CD4-positive, alpha-beta T cell (primary cell): ENCODE data around the gene FMN1. TPM values are rescaled to one million over a fixed set of nuclear protein-coding genes. Genes with fewer than 3 reads are reported as not detected.

Experiments
- ATAC-seq: fragments of 200-7000 bp; cut with Tn5 transposase; one replicate; pipeline ENCODE4 v1.10.0; 2022; ENCODE audit warnings: mild to moderate bottlenecking; ENCODE audit not compliant: poor library complexity
- CTCF ChIA-PET: fragments of 350-600 bp; sonication (Branson Sonifier 250); formaldehyde crosslinking; loops from one replicate; lab custom pipeline; 2021; ENCODE audit warnings: antibody characterized with exemption, inconsistent platforms; lab: Charles Lee
- POLR2A ChIA-PET: fragments of 350-600 bp; sonication (Branson Sonifier 250); formaldehyde crosslinking; loops from one replicate; lab custom pipeline; 2021; ENCODE audit warnings: antibody characterized with exemption, inconsistent platforms; lab: Charles Lee
- DNase-seq, 14 experiments: peaks; one replicate each; pipeline ENCODE4 v3.0.0-alpha.2; 2013 to 2020; ENCODE audit warnings: mixed read lengths in 2 of 14
- H3K27ac ChIP-seq, 2 donors: one replicate each; pipeline versions ENCODE4 v1.5.1 to v1.7.0; 2013; ENCODE audit warnings: low read length in 2 of 2, low read depth in 1 of 2, mild to moderate bottlenecking in 1 of 2
- H3K27me3 ChIP-seq, 2 experiments: 1 replicate in 1 of 2; 2 replicates in 1 of 2; pipeline versions ENCODE4 v1.6.1 to v1.7.0; 2013; ENCODE audit warnings: low read length in 2 of 2, control low read depth in 1 of 2, mild to moderate bottlenecking in 1 of 2, moderate library complexity in 1 of 2; ENCODE audit not compliant: insufficient read depth in 2 of 2, control insufficient read depth in 1 of 2
- H3K36me3 ChIP-seq: one replicate; pipeline ENCODE4 v1.6.1; 2013; ENCODE audit warnings: low read length, control low read depth; ENCODE audit not compliant: insufficient read depth
- H3K4me1 ChIP-seq: one replicate; pipeline ENCODE4 v1.6.1; 2013; ENCODE audit warnings: low read length, control low read depth; ENCODE audit not compliant: insufficient read depth
- H3K4me3 ChIP-seq: one replicate; pipeline ENCODE4 v1.5.1; 2013; ENCODE audit warnings: mild to moderate bottlenecking, low read length, moderate library complexity
- H3K9me3 ChIP-seq, 2 experiments: 1 replicate in 1 of 2; 2 replicates in 1 of 2; pipeline versions ENCODE4 v1.6.1 to v1.7.0; 2013; ENCODE audit warnings: low read length in 2 of 2, mild to moderate bottlenecking in 2 of 2, control low read depth in 1 of 2, moderate library complexity in 1 of 2; ENCODE audit not compliant: control insufficient read depth in 1 of 2, insufficient read depth in 1 of 2
- H3K27ac Mint-ChIP-seq: one replicate; pipeline ENCODE4 v1.8.0; 2020; ENCODE audit warnings: mixed read lengths
- H3K27me3 Mint-ChIP-seq: one replicate; pipeline ENCODE4 v1.8.0; 2021; ENCODE audit warnings: mixed read lengths
- H3K36me3 Mint-ChIP-seq: one replicate; pipeline ENCODE4 v1.8.0; 2021; ENCODE audit warnings: low read depth, mixed read lengths
- H3K4me1 Mint-ChIP-seq: one replicate; pipeline ENCODE4 v1.8.0; 2021; ENCODE audit warnings: low read depth, mixed read lengths
- H3K4me3 Mint-ChIP-seq: one replicate; pipeline ENCODE4 v1.8.0; 2020; ENCODE audit warnings: mild to moderate bottlenecking, mixed read lengths
- H3K9me3 Mint-ChIP-seq: one replicate; pipeline ENCODE4 v1.8.0; 2020; ENCODE audit warnings: mixed read lengths
- intact Hi-C, 2 experiments: fragments of 100-400 bp; cut with DNase I in 1 of 2; cut with micrococcal nuclease in 1 of 2; formaldehyde crosslinking; loops; one replicate each; pipeline versions ENCODE4 v1.15.1 to v1.9.0; 2023 to 2025; cut with DNase I, micrococcal nuclease
- total RNA-seq, 174 experiments: library from RNA in 2 of 174; stranded (reverse) in 2 of 174; gene quantifications; one replicate each; pipeline ENCODE4 v1.2.3 and lab custom pipeline; 2021 to 2026
- TF ChIP-seq, protein P1 (sequence below): fragments of 200-600 bp; IDR thresholded peaks from one replicate; pipeline ENCODE4 v1.8.0; 2022; ENCODE audit warnings: antibody characterized with exemption, mild to moderate bottlenecking

FMN1 gene
- total RNA-seq, 2 experiments from 2014 or later = 0.39 to 0.55 TPM

DNA sequence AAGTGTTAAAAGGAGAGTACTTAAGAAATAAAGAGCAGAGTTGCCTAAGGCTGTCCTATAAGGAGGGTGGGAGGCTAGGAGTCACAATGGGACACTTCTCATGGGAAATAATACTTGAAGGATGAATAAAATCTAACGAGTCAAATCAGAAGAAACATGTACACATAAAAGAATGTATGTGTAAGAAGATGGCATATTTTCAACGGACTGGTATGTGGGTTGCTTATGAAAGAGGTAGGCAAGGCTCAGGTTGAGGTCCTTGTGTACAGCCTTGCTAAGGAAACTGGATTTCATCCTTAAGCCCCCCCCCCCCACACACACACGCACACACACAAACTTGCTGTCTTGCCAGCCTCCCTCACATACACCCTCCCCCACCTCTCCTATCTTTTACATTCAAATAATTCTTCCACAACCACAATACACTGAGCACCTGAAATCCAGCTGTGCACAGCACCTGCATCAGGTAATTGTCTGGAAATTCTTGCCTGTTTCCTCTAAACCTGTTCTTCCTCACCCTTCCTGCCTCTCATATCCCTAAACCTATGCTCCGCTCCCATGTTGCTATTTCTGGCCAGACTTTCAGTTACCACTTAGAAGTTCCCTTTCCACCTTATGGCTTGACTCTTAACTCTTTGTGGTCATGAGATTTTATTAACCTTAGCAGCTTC lies 79.2 kb downstream of the FMN1 start:
- no peaks in the 10 kb centered on the region for H3K27me3 ChIP-seq
- Mint-ChIP-seq H3K9me3 (no peaks in the 10 kb centered on the region), H3K4me1 (no peaks in the 10 kb centered on the region), H3K27ac (no peak overlapping the region), H3K36me3 (no peaks in the 10 kb centered on the region), H3K27me3 (no peaks in the 10 kb centered on the region), H3K4me3 (no peak overlapping the region)
- no peaks in the 10 kb centered on the region for H3K36me3 ChIP-seq
- DNase-seq = no peak
- ChIA-PET POLR2A (no interaction called here), CTCF (no interaction called here)
- intact Hi-C loops = no loop called here
- ATAC-seq = no peak
- no peak overlapping the region for H3K4me3 ChIP-seq
- TF ChIP-seq, protein P1, sequence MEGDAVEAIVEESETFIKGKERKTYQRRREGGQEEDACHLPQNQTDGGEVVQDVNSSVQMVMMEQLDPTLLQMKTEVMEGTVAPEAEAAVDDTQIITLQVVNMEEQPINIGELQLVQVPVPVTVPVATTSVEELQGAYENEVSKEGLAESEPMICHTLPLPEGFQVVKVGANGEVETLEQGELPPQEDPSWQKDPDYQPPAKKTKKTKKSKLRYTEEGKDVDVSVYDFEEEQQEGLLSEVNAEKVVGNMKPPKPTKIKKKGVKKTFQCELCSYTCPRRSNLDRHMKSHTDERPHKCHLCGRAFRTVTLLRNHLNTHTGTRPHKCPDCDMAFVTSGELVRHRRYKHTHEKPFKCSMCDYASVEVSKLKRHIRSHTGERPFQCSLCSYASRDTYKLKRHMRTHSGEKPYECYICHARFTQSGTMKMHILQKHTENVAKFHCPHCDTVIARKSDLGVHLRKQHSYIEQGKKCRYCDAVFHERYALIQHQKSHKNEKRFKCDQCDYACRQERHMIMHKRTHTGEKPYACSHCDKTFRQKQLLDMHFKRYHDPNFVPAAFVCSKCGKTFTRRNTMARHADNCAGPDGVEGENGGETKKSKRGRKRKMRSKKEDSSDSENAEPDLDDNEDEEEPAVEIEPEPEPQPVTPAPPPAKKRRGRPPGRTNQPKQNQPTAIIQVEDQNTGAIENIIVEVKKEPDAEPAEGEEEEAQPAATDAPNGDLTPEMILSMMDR = no peak
- no peak overlapping the region for H3K27ac ChIP-seq
- no peaks in the 10 kb centered on the region for H3K9me3 ChIP-seq
- no peaks in the 10 kb centered on the region for H3K4me1 ChIP-seq

DNA sequence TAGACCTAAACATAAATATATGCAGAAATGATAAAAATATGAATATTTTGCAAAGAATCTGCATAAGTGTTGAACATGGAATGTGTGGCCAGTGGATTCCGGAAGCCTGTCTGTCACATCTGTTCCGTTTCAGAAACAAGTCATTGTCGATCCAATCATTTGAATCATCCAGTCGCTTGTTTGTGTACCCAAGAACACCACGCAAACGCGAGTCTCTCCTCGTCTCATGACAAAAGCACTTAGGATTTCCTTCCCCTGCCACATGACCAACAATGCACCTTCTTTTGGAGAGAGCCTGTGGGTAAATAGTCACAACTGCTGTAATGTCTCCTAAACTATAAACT lies 80.2 kb downstream of the FMN1 start:
- intact Hi-C loops = no loop called here
- no peak overlapping the region for H3K4me3 Mint-ChIP-seq
- CTCF ChIA-PET = no interaction called here

DNA sequence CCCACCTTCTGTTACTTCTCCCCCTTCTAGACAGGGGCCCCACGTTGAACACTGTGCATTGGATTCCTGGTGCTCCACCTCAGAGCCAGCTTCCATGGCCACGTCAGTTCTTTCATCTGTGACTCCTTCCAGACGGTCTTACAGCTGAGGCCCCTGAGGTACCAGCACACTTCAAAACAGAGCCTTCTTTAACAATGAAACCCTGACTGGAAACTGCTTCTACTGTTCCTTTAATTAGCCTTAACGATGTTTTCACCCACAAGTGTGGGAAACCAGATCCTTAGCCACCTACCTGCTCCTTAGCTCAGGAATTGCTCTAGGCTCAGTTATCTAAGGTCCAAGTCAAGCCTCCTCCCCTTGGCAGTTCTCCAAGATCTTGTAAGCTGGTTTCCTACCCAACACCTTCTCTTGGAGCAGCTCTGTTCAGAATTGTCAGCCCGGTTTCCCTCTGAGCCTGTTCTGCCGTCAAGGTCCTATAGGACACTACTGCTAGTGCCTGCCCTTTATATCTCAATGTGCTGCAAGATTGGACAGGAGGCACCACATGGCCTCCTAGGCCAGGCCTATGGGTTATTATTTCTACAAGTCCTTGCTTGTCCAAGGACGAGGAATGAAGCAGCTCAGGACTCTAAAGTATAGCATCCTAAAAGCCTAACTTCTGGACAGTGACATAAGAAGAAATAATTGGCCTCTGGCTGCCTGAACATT lies 80.7 kb downstream of the FMN1 start:
- DNase-seq = no peak
- H3K27ac Mint-ChIP-seq = no peak overlapping the region
- no peaks in the 10 kb centered on the region for H3K4me1 Mint-ChIP-seq
- ChIA-PET CTCF (no interaction called here), POLR2A (no interaction called here)
- no peaks in the 10 kb centered on the region for H3K9me3 ChIP-seq
- ATAC-seq = no peak
- H3K9me3 Mint-ChIP-seq = no peaks in the 10 kb centered on the region
- no peak overlapping the region for H3K27ac ChIP-seq
- no peak overlapping the region for H3K4me3 Mint-ChIP-seq
- no peaks in the 10 kb centered on the region for H3K36me3 Mint-ChIP-seq
- no peaks in the 10 kb centered on the region for H3K27me3 Mint-ChIP-seq
- H3K36me3 ChIP-seq = no peaks in the 10 kb centered on the region
- intact Hi-C loops = no loop called here
- no peak overlapping the region for H3K4me3 ChIP-seq
- TF ChIP-seq, protein P1 = no peak
- no peaks in the 10 kb centered on the region for H3K4me1 ChIP-seq
- no peaks in the 10 kb centered on the region for H3K27me3 ChIP-seq

More for the DNA sequence above, 80.2 kb downstream of the FMN1 start:
- Histone ChIP-seq H3K27me3 (no peaks in the 10 kb centered on the region), H3K9me3 (no peaks in the 10 kb centered on the region), H3K4me1 (no peaks in the 10 kb centered on the region), H3K36me3 (no peaks in the 10 kb centered on the region), H3K4me3 (no peak overlapping the region), H3K27ac (no peak overlapping the region)
- POLR2A ChIA-PET = no interaction called here
- Mint-ChIP-seq H3K36me3 (no peaks in the 10 kb centered on the region), H3K27me3 (no peaks in the 10 kb centered on the region), H3K27ac (no peak overlapping the region), H3K4me1 (no peaks in the 10 kb centered on the region), H3K9me3 (no peaks in the 10 kb centered on the region)
- ATAC-seq (no peak), DNase-seq (no peak)
- TF ChIP-seq, protein P1 = no peak
